B cell (primary cell): ENCODE results near the gene GALNT10. TPM values are rescaled to one million over a fixed set of nuclear protein-coding genes. Genes with fewer than 3 reads are reported as not detected.

ENCODE experiments used
- ATAC-seq: fragments of 200-7000 bp; cut with Tn5 transposase; one replicate; pipeline ENCODE4 v1.10.0; 2021; ENCODE audit warnings: low read depth, mild to moderate bottlenecking, moderate number of reproducible peaks, moderate library complexity
- CTCF ChIA-PET: fragments of 350-600 bp; sonication (Branson Sonifier 250); formaldehyde crosslinking; loops from one replicate; lab custom pipeline; 2021; ENCODE audit warnings: antibody characterized with exemption, inconsistent platforms; lab: Charles Lee
- POLR2A ChIA-PET: fragments of 350-600 bp; sonication (Branson Sonifier 250); formaldehyde crosslinking; loops from one replicate; lab custom pipeline; 2021; ENCODE audit warnings: antibody characterized with exemption; lab: Charles Lee
- DNase-seq: peaks from one replicate; pipeline ENCODE4 v3.0.0; 2013
- H2AFZ ChIP-seq: 2 replicates; pipeline ENCODE4 v1.6.1; 2012; ENCODE audit warnings: mild to moderate bottlenecking, low read depth, low read length; ENCODE audit not compliant: insufficient read depth, poor library complexity, severe bottlenecking
- H3K27ac ChIP-seq, 2 donors: 1 replicate in 1 of 2; 2 replicates in 1 of 2; pipeline ENCODE4 v1.5.1; 2012 to 2013; ENCODE audit warnings: low read length in 2 of 2, mild to moderate bottlenecking in 2 of 2, moderate library complexity in 1 of 2
- H3K27me3 ChIP-seq, 4 experiments: fragments of 200-600 bp in 1 of 4; sonication (generic) in 1 of 4; replicated peaks in 1 of 4; 1 replicate in 2 of 4; 2 replicates in 2 of 4; pipeline versions ENCODE4 v1.6.1 to v1.7.0; 2013 to 2016; ENCODE audit warnings: low read length in 3 of 4, mild to moderate bottlenecking in 2 of 4, mixed read lengths in 1 of 4, moderate library complexity in 1 of 4; ENCODE audit not compliant: insufficient read depth in 4 of 4, control insufficient read depth in 3 of 4; ENCODE audit errors: control extremely low read depth in 1 of 4
- H3K36me3 ChIP-seq, 2 experiments: replicated peaks in 1 of 2; 1 replicate in 1 of 2; 2 replicates in 1 of 2; pipeline versions ENCODE4 v1.6.1 to v1.7.1; 2013; ENCODE audit warnings: low read length in 1 of 2; ENCODE audit not compliant: insufficient read depth in 2 of 2, control insufficient read depth in 1 of 2; ENCODE audit errors: control extremely low read depth in 1 of 2, extremely low read depth in 1 of 2
- H3K4me1 ChIP-seq, 2 donors: fragments of 200-600 bp in 1 of 2; sonication (generic) in 1 of 2; 1 replicate in 1 of 2; 2 replicates in 1 of 2; pipeline versions ENCODE4 v1.5.1 to v1.6.1; 2013 to 2017; ENCODE audit warnings: low read length in 2 of 2; ENCODE audit not compliant: control insufficient read depth in 2 of 2, insufficient read depth in 2 of 2
- H3K4me2 ChIP-seq: replicated peaks from 2 replicates; pipeline ENCODE3; 2012; ENCODE audit warnings: mild to moderate bottlenecking, low read depth, low read length; ENCODE audit not compliant: poor library complexity, severe bottlenecking
- H3K4me3 ChIP-seq, 5 experiments: fragments of 200-600 bp in 1 of 5; sonication (generic) in 1 of 5; 1 replicate in 3 of 5; 2 replicates in 2 of 5; pipeline versions ENCODE4 v1.5.1 to v1.7.0; 2011 to 2016; ENCODE audit warnings: low read length in 4 of 5, mild to moderate bottlenecking in 4 of 5, low read depth in 2 of 5, control low read depth in 1 of 5, moderate library complexity in 1 of 5; ENCODE audit not compliant: insufficient read depth in 1 of 5; ENCODE audit errors: control extremely low read depth in 1 of 5, extremely low read depth in 1 of 5
- H3K79me2 ChIP-seq: fragments of 200-600 bp; sonication (generic); one replicate; pipeline ENCODE4 v1.6.0; 2016; ENCODE audit warnings: low read length; ENCODE audit not compliant: control insufficient read depth, insufficient read depth
- H3K9ac ChIP-seq: fragments of 200-600 bp; sonication (generic); 2 replicates; pipeline ENCODE4 v1.6.1; 2017; ENCODE audit warnings: mild to moderate bottlenecking, low read length, moderate library complexity
- H3K9me3 ChIP-seq, 3 donors: one replicate each; pipeline versions ENCODE4 v1.6.1 to v1.7.1; 2013; ENCODE audit warnings: low read length in 2 of 3; ENCODE audit not compliant: control insufficient read depth in 2 of 3, insufficient read depth in 1 of 3; ENCODE audit errors: control extremely low read depth in 1 of 3
- H4K20me1 ChIP-seq: 2 replicates; pipeline ENCODE4 v1.6.0; 2012; ENCODE audit warnings: mild to moderate bottlenecking, low read length; ENCODE audit not compliant: insufficient read depth, control insufficient read depth, poor library complexity, severe bottlenecking
- H3K27ac Mint-ChIP-seq: one replicate; pipeline ENCODE4 v1.8.0; 2021; ENCODE audit warnings: mixed read lengths
- H3K27me3 Mint-ChIP-seq: one replicate; pipeline ENCODE4 v1.8.0; 2021; ENCODE audit warnings: mixed read lengths
- H3K4me1 Mint-ChIP-seq: one replicate; pipeline ENCODE4 v1.8.0; 2021; ENCODE audit warnings: mixed read lengths
- H3K4me3 Mint-ChIP-seq: one replicate; pipeline ENCODE4 v1.8.0; 2021; ENCODE audit warnings: mixed read lengths
- H3K9me3 Mint-ChIP-seq: one replicate; pipeline ENCODE4 v1.8.0; 2022; ENCODE audit warnings: mixed read lengths; ENCODE audit not compliant: insufficient read depth
- CTCF ChIP-seq: fragments of 200-600 bp; IDR thresholded peaks from one replicate; pipeline ENCODE4 v1.8.0; 2022; ENCODE audit warnings: antibody characterized with exemption, mild to moderate bottlenecking
- EZH2 ChIP-seq: IDR thresholded peaks from 2 replicates; pipeline ENCODE4 v1.6.1; 2012; ENCODE audit warnings: borderline replicate concordance, low read depth, mild to moderate bottlenecking, moderate library complexity, low read length; ENCODE audit not compliant: insufficient read depth, poor library complexity, severe bottlenecking
- WGBS: methylation state at CpG from one replicate; pipeline ENCODE4 v1.1.5; 2013; ENCODE audit warnings: missing lambda C conversion rate; ENCODE audit not compliant: insufficient coverage; 5-methylcytosine and 5-hydroxymethylcytosine counted together
- intact Hi-C: fragments of 100-400 bp; cut with micrococcal nuclease; formaldehyde crosslinking; loops from one replicate; pipeline ENCODE4 v1.10.0; 2022
- polyA plus RNA-seq: library from polyadenylated mRNA; depleted of rRNA; stranded (reverse); fragments of >200 nt; gene quantifications from 2 replicates; pipeline ENCODE4 v1.2.3, GENCODE V29; 2012
- total RNA-seq, 2 donors: library from RNA; stranded (reverse); fragments of 120-200 nt in 1 of 2; gene quantifications; 1 replicate in 1 of 2; 2 replicates in 1 of 2; pipeline versions ENCODE4 v1.2.3 to v1.2.4, GENCODE V29; 2013 to 2022

Gene GALNT10
- total and polyA plus RNA-seq, 2 donors (not counting 1 experiment from before 2014, with no cell fraction given): 27.7 to 42.8 TPM

GRCh38 chr5:154268073-154268472, 77.5 kb downstream of the GALNT10 start:
- CTCF ChIA-PET: no interaction called here
- Histone ChIP-seq H3K27me3 (no peaks in the 10 kb centered on the region), H3K36me3 (no peaks in the 10 kb centered on the region), H3K9ac (no peak overlapping the region), H3K9me3 (no peaks in the 10 kb centered on the region), H3K4me1 (peaks cover 21 to 23% of the 10 kb centered on the region in 2 donors), H3K27ac (no peak overlapping the region), H3K79me2 (no peaks in the 10 kb centered on the region), H3K4me3 (no peak overlapping the region), H2AFZ (no peak overlapping the region), H3K4me2 (no peak overlapping the region), H4K20me1 (no peaks in the 10 kb centered on the region)
- DNase-seq (no peak), ATAC-seq (no peak)
- intact Hi-C loops: no loop called here
- no peaks in the 10 kb centered on the region for H3K9me3 Mint-ChIP-seq
- H3K27ac Mint-ChIP-seq: no peak overlapping the region
- POLR2A ChIA-PET: no interaction called here
- no peak overlapping the region for H3K4me3 Mint-ChIP-seq
- peaks cover 22% of the 10 kb centered on the region for H3K4me1 Mint-ChIP-seq
- no peaks in the 10 kb centered on the region for H3K27me3 Mint-ChIP-seq
- 98% methylated on average over 3 of the region's 3 CpGs for WGBS
- TF ChIP-seq CTCF (no peak), EZH2 (no peak)

GRCh38 chr5:154269414-154269813, 78.9 kb downstream of the GALNT10 start:
- no peak overlapping the region for H3K27ac Mint-ChIP-seq
- ChIA-PET CTCF (no interaction called here), POLR2A (no interaction called here)
- H3K4me1 Mint-ChIP-seq: peaks cover 36% of the 10 kb centered on the region
- H3K9me3 ChIP-seq: no peaks in the 10 kb centered on the region
- H3K4me1 ChIP-seq: peaks cover 34 to 36% of the 10 kb centered on the region in 2 donors
- no peak overlapping the region for H3K27ac ChIP-seq
- intact Hi-C loops: no loop called here
- no peak overlapping the region for H3K4me3 ChIP-seq
- no peaks in the 10 kb centered on the region for H4K20me1 ChIP-seq
- H3K9ac ChIP-seq: no peak overlapping the region
- WGBS: 100% methylated on average over 3 of the region's 3 CpGs
- no peaks in the 10 kb centered on the region for H3K9me3 Mint-ChIP-seq
- no peaks in the 10 kb centered on the region for H3K79me2 ChIP-seq
- no peak overlapping the region for H3K4me3 Mint-ChIP-seq
- DNase-seq: no peak
- TF ChIP-seq EZH2 (no peak), CTCF (no peak)
- no peaks in the 10 kb centered on the region for H3K27me3 Mint-ChIP-seq
- no peaks in the 10 kb centered on the region for H3K36me3 ChIP-seq
- H3K27me3 ChIP-seq: no peaks in the 10 kb centered on the region
- ATAC-seq: no peak
- no peak overlapping the region for H2AFZ ChIP-seq
- no peak overlapping the region for H3K4me2 ChIP-seq
